SU-DHL-6 (cell line): ENCODE data around the gene PTPN4.

Source experiments
- H2AFZ ChIP-seq: fragments of 200-600 bp; sonication (generic); 2 replicates; pipeline ENCODE4 v1.6.1; 2014; ENCODE audit warnings: low read depth, mild to moderate bottlenecking, moderate library complexity, mixed read lengths, antibody characterized with exemption, low read length; ENCODE audit not compliant: severe bottlenecking
- H3F3A ChIP-seq: fragments of 200-600 bp; shearing (Covaris generic); 2 replicates; pipeline ENCODE4 v1.6.0; 2016; ENCODE audit warnings: antibody characterized with exemption, mild to moderate bottlenecking; ENCODE audit not compliant: insufficient read depth
- H3K27ac ChIP-seq: fragments of 200-600 bp; sonication (generic); 2 replicates; pipeline ENCODE4 v1.5.1; 2016; ENCODE audit warnings: low read depth, mild to moderate bottlenecking, low read length, moderate library complexity, mixed read lengths
- H3K27me3 ChIP-seq: fragments of 200-600 bp; sonication (generic), shearing (Covaris generic); 2 replicates; pipeline ENCODE4 v1.6.0; 2014; ENCODE audit warnings: mild to moderate bottlenecking, low read length
- H3K36me3 ChIP-seq: fragments of 200-600 bp; sonication (generic); 2 replicates; pipeline ENCODE4 v1.6.1; 2014; ENCODE audit warnings: mild to moderate bottlenecking, low read length, mixed read lengths
- H3K4me2 ChIP-seq: fragments of 300-600, 200-600 bp; shearing (Covaris generic), sonication (generic); 2 replicates; pipeline ENCODE4 v1.6.0; 2014; ENCODE audit warnings: low read length, low read depth, mild to moderate bottlenecking; ENCODE audit not compliant: poor library complexity, severe bottlenecking
- H3K4me3 ChIP-seq: fragments of 200-600 bp; sonication (generic); 2 replicates; pipeline ENCODE4 v1.5.1; 2014; ENCODE audit warnings: antibody characterized with exemption, low read length, mild to moderate bottlenecking, mixed read lengths; ENCODE audit not compliant: insufficient read depth, poor library complexity, severe bottlenecking
- H3K79me2 ChIP-seq: fragments of 200-600 bp; sonication (generic); 2 replicates; pipeline ENCODE4 v1.6.1; 2014; ENCODE audit warnings: mild to moderate bottlenecking, low read length, moderate library complexity; ENCODE audit not compliant: insufficient read depth
- H3K9ac ChIP-seq: fragments of 200-600 bp; sonication (generic); 2 replicates; pipeline ENCODE4 v1.7.0; 2014; ENCODE audit warnings: mild to moderate bottlenecking, low read length
- H3K9me2 ChIP-seq: fragments of 200-600 bp; sonication (generic); replicated peaks from 2 replicates; pipeline ENCODE4 v1.6.1; 2014; ENCODE audit warnings: low read length; ENCODE audit not compliant: insufficient read depth
- H3K9me3 ChIP-seq: fragments of 200-600 bp; sonication (generic); 2 replicates; pipeline ENCODE4 v1.6.1; 2014; ENCODE audit warnings: low read length, mixed read lengths; ENCODE audit not compliant: insufficient read depth
- H4K20me1 ChIP-seq: fragments of 200-600 bp; sonication (generic); 2 replicates; pipeline ENCODE4 v1.6.1; 2014; ENCODE audit warnings: low read depth, mild to moderate bottlenecking, antibody characterized with exemption, low read length, moderate library complexity, mixed read lengths
- CTCF ChIP-seq: fragments of 200-600 bp; sonication (generic); IDR thresholded peaks from one replicate; pipeline ENCODE4 v1.5.1; 2017; ENCODE audit warnings: antibody characterized with exemption, mild to moderate bottlenecking, low read length, moderate library complexity; ENCODE audit not compliant: insufficient read depth, poor library complexity, severe bottlenecking
- EZH2phosphoT487 ChIP-seq: fragments of 200-600 bp; sonication (generic), shearing (Covaris generic); conservative IDR thresholded peaks from 2 replicates; pipeline ENCODE4 v1.6.1; 2018; ENCODE audit warnings: mild to moderate bottlenecking, antibody characterized with exemption, low read length, moderate library complexity, mixed read lengths

Gene PTPN4

DNA sequence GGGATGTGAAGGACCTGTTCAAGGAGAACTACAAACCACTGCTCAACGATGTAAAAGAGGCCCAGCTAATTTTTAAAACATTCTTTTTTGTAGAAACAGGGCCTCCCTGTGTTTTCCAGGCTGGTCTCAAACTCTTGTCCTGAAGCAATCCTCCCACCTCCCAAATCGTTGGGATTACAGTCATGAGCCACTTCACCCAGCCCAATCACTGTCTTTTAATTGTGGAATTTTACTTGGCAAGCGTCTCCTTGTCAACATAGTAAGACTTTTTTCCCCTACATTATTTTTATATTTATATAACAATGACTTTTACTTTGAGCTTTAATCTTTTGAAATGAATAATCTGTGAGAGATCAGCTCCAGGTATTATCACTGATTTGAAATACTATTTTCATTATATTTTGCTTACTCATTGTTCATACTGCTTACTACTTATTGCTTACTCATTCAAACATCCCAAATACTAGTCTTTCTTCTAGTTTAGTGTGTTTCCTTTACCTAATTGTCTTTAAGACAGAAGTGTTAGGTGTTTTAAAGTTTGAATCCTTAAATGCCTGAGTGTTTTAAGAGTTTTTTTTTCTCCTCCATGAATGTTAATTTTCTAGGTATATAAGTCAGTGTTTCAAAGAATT lies 48.9 kb downstream of the PTPN4 start:
- H3K27ac ChIP-seq = no peak overlapping the region
- no peak overlapping the region for H3K4me3 ChIP-seq
- H3F3A ChIP-seq = no peaks in the 10 kb centered on the region
- no peak overlapping the region for H3K4me2 ChIP-seq
- no peak overlapping the region for H2AFZ ChIP-seq
- no peaks in the 10 kb centered on the region for H3K36me3 ChIP-seq
- no peak overlapping the region for H3K9ac ChIP-seq
- no peaks in the 10 kb centered on the region; the same call in 1 of the 2 replicates for H3K79me2 ChIP-seq
- H3K27me3 ChIP-seq = no peaks in the 10 kb centered on the region
- TF ChIP-seq CTCF (no peak), EZH2phosphoT487 (no peak)
- no peaks in the 10 kb centered on the region for H3K9me3 ChIP-seq
- no peaks in the 10 kb centered on the region for H4K20me1 ChIP-seq
- H3K9me2 ChIP-seq = no peaks in the 10 kb centered on the region

- H3K9ac ChIP-seq = no peak overlapping the region
- H3K4me3 ChIP-seq = no peak overlapping the region
- H3F3A ChIP-seq = no peaks in the 10 kb centered on the region
- no peaks in the 10 kb centered on the region for H3K27me3 ChIP-seq
- no peaks in the 10 kb centered on the region for H3K36me3 ChIP-seq
- no peaks in the 10 kb centered on the region for H3K9me3 ChIP-seq
- no peak overlapping the region for H2AFZ ChIP-seq
- TF ChIP-seq EZH2phosphoT487 (no peak), CTCF (no peak)
- H3K9me2 ChIP-seq = no peaks in the 10 kb centered on the region
- no peaks in the 10 kb centered on the region for H4K20me1 ChIP-seq
- no peak overlapping the region for H3K4me2 ChIP-seq
- no peaks in the 10 kb centered on the region for H3K79me2 ChIP-seq
- no peak overlapping the region for H3K27ac ChIP-seq
Observed at GRCh38 chr2:119809339-119810048, 49.8 kb downstream of the PTPN4 start.

DNA sequence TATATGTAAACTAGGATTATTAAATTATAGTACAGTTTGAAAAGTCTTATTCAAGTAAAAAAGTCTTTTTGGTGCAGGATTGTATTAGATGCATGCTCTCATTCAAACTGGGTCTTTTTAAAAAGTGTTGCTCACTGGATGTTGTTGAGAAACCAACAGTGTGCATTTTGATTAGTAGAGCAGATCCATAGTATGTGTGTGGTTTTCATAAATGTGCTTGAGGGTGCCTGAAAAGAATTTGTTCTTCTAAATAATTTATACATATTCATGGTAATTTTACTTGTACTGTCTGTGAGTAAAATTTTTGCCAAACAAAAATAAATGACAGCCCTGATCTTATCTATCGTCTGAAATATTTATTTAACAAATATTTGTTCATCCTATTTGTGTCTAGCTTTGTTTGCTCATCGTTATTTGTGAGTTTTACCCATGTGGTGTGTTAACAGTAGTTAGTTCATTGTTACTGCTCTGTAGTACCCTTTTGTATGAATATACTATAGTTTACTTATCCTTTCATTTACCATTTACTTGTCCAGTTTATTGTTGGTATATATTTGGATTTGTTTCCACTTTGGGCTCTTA lies 50.4 kb downstream of the PTPN4 start:
- Histone ChIP-seq H2AFZ (no peak overlapping the region), H3K27ac (no peak overlapping the region), H3K4me2 (no peak overlapping the region), H3K27me3 (no peaks in the 10 kb centered on the region), H3K9ac (no peak overlapping the region), H3F3A (no peaks in the 10 kb centered on the region), H3K4me3 (no peak overlapping the region), H3K9me2 (no peaks in the 10 kb centered on the region), H3K36me3 (no peaks in the 10 kb centered on the region), H3K9me3 (no peaks in the 10 kb centered on the region), H4K20me1 (no peaks in the 10 kb centered on the region), H3K79me2 (no peaks in the 10 kb centered on the region)
- TF ChIP-seq CTCF (no peak), EZH2phosphoT487 (no peak)
